Pulmonary artery endothelial cell (primary cell): ENCODE measurements around the gene NAMPT. TPM values are rescaled to one million over a fixed set of nuclear protein-coding genes. Genes with fewer than 3 reads are reported as not detected.
A peak's percentile ranks its signal among the peaks of the same experiment; 100 is the strongest.
"Not testable (repeated sequence)": the region's sequence is repeated elsewhere in the genome, so short reads cannot be mapped to it uniquely, and the experiment has no call there.

Experiments used
- DNase-seq: peaks from one replicate; pipeline ENCODE4 v3.0.0-alpha.2; 2011; ENCODE audit warnings: low read depth, low spot score
- total RNA-seq: library from RNA; depleted of rRNA; stranded (reverse); fragments of >200 nt; gene quantifications from 2 replicates; pipeline ENCODE4 v1.2.3, GENCODE V29; 2014

The NAMPT gene
- total RNA-seq, 1 donor from 2014 or later, result 278 TPM

DNA sequence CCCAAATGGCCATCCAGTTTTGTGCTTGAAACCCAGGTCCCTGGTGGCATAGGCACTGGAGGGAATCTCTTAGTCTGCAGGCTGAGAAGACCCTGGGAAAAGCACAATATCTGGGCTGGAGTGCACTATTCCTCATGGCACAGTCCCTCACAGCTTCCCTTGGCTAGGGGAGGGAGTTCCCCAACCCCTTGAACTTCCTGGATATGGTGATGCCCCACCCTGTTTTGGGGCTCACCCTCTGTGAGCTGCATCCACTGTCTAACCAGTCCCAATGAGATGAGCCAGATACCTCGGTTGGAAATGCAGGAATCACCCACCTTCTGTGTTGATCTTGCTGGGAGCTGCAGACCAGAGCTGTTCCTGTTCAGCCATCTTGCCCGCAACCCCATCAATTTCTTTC, 19.8 kb upstream of the NAMPT start:
- DNase-seq, result no peak

DNA sequence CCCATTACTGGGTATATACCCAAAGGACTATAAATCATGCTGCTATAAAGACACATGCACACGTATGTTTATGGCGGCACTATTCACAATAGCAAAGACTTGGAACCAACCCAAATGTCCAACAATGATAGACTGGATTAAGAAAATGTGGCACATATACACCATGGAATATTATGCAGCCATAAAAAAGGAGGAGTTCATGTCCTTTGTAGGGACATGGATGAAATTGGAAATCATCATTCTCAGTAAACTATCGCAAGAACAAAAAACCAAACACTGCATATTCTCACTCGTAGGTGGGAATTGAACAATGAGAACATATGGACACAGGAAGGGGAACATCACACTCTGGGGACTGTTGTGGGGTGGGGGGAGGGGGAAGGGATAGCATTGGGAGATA, 13.8 kb upstream of the NAMPT start:
- not testable (repeated sequence) for DNase-seq

DNA sequence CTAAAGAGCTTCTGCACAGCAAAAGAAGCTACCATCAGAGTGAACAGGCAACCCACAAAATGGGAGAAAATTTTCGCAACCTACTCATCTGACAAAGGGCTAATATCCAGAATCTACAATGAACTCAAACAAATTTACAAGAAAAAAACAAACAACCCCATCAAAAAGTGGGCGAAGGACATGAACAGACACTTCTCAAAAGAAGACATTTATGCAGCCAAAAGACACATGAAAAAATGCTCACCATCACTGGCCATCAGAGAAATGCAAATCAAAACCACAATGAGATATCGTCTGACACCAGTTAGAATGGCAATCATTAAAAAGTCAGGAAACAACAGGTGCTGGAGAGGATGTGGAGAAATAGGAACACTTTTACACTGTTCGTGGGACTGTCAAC, 13.4 kb upstream of the NAMPT start:
- not testable (repeated sequence) for DNase-seq

DNA sequence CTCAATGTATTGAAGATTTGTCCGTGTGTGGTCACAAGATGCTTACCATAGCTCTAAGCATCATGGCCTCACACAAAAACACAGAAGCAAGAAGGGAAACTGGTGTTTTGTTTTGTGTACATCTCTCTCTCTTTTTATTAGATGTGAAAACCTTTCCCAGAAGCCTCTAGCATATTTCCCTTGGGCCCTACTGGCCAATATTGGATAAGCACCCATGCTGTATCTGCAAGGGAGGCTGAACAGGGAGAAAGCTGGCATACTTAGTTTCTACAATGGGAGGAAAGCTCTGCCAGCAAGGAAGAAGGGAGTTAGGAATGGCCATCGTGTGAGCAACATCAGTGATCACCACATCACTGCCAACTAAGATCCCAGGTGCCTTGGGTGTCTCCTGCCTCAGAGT, 9.6 kb upstream of the NAMPT start:
- no peak for DNase-seq

DNA sequence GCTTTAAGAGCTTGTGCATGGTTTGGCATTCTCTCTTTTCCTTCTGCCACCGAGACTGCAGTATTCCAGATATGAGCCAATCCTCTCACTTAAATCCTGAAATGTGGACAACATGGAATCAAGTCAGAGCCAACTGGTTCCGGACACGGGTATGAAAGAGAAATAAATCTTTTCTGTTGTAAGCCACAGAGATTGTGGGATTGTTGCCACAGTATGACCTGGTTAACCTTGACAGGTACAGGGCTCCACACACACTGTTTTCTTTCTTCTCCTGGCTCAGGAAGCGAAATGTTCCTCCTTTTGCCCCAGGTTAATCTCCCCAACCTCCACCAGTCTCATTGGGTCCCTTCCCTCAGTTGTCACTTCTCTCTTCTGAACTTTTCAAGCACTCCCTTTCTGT, 6.5 kb upstream of the NAMPT start:
- no peak for DNase-seq

DNA sequence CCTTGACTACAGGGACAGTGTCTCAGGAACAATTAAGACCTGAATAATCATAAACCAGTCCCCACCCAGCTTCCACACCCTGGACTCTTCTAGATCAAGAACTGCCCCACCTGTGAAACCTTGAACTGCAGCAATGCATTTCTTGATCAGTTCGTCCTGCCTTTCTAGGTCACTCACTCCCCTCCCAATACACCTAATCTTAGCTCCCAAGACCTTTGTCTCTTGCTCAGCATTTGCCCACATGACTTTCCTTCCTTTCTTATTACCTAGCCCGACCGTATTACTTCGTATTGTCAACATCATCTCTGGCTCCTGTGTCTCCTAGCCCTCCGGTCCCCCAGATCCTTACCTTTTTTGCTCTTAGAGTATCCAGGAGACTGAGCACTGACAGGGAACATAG, 5.5 kb upstream of the NAMPT start:
- no peak for DNase-seq

DNA sequence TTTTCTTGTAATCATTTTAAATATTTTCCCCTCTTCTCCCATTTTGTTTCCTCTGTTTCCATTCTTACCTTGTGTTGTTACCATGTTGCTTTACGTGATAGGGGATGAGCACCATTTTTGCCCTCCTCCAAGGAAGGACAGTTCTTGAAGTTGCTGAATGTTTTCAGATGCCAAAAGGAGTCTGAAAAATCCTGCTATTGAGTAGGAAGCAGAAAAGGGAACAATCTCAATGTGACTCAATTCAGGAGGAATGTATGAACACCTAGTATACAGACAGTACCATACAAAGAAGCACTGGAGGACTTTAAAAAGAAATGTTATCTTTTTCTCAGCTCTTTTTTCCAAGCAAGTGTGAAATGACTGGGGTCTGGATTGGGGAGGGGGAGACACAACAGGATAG, 5.1 kb upstream of the NAMPT start:
- no peak for DNase-seq

DNA sequence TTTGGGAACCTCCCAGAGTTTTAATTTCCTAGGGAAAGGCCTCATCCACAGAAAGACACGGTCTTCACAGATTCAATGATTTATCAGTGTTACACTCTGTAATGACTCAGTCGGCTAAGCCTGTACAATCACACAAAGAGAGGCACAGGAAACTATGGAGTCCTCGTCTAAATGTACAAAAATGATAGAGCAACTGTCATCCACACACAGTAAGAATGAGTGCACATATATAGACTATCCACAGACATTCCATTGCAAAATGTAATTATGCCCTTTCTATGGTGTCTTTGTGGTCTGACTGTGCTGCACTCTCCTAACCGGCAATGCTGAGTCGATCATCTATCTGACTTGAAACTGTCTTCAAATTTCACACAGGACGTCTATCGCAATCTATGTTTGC, 3.5 kb upstream of the NAMPT start:
- no peak for DNase-seq

DNA sequence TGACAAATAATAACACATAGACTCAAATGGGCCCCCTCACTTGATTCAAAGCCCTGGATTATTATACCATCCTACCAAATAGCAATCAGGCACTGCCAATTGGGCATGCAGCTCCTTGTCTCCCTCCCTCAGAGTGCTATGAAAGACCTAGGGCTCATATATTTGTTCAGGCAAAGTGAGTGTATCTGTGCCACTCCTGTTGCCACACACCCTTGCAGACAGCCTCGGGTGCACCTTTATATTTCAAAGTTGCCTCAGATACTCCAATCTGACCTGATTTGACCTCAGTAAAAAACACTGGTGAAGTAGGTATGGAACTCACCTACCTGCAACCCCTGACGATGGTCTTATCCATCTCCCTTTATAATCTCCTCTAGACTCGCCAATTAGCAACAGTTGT, 3.0 kb upstream of the NAMPT start:
- DNase-seq, result no peak

DNA sequence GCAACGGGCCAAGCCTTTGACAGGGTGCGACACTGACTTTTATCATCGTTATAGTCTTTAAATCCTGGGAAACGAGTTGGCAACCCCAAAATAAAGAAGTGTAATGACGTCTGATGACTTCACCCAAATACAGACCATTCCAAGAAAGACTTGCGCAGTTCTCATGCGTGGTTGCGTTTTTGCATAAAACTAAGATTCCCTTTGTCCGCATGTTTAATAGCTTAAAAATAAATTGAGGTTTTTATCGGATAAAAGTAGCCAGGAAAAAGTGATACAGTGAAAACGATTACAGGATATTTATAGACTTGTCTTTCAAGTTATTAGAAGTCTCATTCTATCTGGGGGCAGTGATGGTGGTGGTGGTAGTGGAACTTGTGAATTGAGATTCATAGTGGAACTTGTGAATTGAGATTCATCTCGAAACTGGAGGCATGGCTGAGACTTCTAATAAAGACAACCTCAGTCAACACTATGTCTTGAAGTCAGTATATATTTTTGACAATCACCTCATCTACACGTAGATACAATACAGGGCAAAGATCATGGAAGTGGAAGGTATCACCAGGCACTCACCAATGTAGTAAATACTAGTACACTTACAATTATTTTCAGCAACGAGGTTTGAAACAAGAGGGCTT, 1.2 kb upstream of the NAMPT start:
- DNase-seq, result no peak

DNA sequence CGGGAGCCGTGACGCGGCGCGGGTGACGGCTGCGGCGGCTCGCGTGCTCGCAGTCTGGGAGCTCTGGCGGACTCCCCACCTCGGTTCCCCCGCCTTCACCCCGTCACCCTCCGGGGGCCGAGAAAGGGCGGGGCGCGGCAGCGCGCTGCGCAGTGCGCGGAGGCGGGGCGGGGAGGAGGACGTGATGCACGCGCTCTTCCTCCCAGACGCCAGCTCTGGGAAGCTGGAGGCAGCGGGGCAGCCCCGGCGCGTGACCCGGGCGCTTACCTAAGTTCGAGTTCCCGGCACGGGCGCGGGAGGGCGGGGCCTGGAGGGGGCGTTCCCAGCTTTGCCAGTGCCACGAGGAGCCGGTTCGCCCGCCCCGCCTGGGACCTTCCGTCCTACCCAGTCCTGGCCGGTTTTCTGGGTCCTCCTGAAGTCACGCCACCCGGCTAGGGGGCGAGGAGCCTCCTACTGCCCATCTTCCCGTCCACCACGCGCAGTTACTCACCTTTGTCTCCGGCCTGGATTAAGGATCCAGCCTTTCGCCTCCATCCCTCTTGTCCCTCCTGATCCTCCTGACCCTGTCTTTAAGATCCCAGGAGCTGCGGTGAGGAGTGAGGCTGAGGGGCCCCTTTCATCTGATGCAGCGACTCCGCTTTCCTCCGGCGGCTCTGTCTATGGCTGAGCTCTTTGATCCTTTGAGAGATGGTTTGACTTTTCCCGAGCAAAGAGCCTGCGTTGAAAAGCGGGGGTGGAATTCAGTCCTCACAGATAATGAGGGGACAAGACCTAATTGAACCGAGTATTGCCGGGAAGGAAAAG, 470 bp upstream of the NAMPT start:
- DNase-seq, result peak; percentile 96

DNA sequence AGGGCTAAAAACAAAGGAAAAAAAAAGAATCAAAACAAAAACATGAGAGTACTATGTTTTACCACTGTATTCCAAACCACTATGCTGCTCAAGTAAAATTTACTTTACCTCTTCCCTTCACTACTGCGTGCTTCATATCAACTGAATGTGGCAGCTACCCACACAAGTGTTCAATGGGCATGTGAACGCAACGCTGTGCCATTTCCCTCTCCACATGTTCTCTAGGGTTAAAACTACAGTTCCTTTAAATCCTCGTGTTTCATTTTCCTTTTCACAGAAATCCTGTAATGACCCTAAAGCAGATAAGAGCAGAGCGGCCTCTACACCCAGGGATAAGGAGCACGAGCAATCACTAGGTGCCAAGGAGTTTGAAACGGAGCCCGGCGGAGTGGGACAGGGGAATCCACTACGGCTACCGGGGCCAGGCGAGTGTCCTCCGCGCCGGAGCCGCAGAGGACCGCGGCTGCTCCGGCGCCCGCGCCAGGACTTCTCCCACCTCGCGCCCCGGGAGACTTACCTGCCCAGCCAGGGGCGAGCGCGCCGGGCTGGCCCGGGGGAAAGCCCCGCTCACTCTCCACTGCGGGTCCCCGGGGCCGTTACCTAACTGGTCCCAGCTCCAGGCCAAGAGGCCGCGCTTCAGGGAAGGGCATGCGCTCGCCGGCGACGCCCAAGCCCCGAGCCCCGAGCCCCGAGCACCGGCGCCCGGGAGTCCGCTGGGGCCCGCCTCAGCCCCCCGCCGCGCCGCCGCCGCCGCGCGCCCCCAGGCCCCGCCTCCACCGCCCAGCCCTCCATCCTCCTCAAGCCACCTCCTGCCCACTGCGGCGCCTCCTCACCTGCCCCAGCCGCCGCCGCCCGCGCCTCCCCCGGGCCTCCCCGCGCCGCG, 711 bp downstream of the NAMPT start:
- DNase-seq, result no peak

DNA sequence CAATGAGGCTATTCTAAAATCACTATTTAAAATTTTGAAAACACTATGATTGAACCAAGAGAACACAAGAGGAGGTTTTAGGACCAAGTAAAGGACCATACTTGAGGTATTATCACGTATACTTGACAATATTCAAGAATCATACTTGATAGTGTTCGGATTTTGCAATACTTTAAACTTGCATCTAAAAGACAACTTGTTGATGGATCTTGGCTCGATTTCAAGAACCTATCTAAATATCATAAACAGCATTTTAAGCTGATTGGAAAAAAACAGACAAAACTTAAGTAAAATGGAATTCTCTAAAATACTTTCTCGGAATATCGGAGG, 1.3 kb downstream of the NAMPT start:
- DNase-seq, result no peak

DNA sequence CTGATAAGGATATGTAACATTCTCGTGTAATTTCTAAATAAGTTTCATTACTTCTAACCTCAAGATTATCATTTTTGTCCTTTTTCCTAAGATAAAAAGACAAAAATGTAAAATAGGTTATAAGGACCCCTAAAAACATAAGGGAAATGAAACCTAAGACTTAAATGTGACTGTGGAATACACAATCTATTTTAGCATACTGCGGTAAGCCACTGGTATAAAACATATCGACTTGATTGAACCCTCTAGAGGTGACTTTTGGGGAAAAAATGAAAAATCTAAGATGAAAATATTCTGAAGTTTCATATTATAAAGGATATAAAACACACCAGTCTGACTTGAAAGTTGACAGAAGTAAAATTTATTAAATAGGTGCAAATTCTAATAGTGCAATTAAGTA, 1.9 kb downstream of the NAMPT start:
- no peak for DNase-seq

DNA sequence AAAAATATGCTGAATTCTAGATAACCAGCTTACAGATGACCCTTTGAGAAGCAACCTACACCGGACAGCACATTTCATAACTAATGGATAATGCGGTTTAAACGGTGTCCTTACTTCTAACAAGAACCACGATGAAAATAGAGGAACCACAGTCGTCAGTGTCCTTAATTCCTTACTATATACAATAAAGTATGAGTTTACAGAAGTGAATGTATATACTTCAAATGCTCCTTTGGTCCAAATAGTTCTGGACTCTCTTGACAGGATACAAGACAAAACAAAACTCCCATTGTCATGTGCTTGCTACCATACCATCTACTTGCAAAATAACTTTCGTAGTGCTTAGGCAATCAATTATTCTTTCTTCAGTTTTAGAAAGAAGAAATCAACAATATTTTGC, 2.4 kb downstream of the NAMPT start:
- no peak for DNase-seq

DNA sequence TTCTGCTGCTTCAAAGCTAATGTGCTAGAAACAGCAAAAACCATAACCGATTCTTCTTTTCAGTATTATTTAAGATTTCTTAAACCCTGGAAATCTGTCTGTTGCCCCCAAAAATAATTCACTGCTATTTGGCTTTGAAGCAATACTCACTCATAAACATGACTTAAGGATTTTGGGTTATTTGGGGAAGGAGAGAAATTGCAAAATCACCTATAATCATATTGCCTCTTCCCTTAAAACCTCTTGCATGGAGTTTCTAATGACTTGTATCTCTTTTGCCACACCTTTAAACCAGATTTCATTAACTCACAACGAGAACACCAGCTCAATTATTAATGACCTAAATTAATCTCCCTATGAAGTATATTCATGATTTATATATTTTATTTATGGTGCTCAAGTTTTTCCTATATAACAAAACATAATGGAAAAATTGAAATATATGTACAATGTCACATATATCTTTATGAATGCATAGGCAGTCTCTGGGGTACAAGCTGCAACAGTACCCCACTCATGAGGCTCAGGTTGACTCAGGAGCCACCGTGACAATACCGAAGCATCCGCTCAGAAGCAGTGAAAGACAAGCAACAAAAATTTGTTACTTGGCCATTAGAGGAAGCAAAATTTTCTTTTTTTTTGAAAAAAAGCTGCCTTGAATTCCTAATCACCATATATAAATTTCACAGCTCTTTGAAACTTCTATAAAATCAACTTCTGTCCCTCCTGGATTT, 3.0 kb downstream of the NAMPT start:
- no peak for DNase-seq

DNA sequence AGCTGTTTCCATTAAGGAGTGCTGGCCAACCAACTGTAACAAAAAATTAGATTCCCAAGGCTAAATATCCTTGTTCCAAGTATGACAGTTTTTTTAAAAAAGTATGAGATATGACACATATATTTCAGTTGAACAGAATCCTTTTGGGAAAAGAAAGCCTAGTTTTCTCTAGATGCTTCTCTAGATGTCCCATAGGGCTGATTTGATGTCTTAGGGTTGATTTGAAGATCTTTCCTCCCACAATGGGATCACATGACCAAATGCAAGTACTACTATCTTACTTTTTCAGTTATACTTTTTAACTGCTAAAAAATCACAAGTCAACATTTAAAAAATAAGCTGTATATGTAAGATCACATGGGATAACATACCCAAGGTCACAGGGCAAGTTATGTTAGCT, 3.7 kb downstream of the NAMPT start:
- DNase-seq, result no peak

DNA sequence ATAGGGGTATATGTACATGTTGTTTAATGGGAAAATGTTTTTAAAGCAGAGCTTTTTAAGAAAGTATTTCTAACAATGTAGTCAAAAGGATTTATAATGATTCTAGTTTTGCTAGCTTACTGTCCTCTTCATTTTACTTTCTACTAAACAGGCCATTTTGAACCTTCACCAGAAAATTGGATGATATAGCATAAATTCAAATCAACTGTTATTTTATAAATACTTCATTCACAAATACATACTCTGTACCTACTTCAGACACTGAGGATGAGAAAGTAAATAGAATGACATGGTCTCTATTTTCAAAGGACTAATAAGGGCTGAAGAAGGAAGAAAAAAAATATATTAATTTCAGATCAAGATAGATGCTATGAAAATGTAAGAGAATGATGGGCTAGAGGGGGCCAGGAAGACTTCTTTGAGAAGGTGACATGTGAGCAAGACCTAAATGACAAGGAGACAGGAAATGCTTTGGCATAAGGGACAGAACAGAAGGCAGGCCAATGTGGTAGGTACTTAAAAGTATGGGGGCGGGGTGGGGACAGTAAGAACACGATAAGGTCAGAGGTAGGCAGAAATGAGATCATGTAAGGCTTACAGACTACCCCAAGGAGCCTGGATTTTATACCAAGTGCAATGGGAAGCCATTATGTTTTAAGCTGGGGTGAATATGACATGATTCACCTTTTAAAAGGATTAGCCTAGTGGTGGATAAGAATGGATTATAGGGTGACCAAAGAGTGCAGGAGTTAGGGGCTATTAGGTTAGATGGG, 5.2 kb downstream of the NAMPT start:
- DNase-seq, result no peak

DNA sequence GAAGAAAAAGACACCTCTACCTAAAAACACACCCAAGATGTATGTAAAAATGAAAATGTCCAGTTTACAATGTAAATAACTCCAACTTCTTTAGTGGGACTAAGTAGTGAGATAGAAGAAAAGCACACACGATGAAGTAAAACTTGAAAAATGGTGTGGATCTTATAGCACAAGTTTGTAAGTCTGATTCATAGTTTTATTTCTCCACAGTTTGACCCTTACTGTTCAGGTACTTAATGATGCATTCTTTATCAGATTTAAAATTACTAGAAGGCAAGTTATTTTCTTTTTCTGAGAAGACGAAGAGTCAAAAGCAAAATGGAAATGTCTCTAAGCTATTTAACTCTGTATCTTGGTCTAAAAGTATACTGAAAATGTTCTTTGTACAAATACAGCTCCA, 6.1 kb downstream of the NAMPT start:
- DNase-seq, result no peak

DNA sequence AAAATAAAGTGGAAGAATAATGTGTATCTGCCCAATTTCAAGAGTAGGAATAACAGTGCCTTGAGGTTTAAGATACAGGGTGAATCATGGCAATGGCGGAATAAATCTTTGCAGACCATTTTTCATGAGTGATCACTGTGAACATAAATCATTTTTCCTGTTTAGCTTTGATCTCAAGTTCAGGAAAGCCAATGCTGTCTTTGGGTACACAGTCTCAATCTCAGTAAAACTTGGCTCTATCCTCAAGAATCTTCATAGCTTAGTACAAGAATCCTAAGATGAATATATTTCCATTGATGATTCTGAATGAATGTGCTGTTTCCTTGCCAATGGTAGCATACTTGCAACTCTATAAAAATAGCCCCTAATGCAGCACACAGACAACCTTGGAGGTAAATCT, 6.8 kb downstream of the NAMPT start:
- no peak for DNase-seq

DNA sequence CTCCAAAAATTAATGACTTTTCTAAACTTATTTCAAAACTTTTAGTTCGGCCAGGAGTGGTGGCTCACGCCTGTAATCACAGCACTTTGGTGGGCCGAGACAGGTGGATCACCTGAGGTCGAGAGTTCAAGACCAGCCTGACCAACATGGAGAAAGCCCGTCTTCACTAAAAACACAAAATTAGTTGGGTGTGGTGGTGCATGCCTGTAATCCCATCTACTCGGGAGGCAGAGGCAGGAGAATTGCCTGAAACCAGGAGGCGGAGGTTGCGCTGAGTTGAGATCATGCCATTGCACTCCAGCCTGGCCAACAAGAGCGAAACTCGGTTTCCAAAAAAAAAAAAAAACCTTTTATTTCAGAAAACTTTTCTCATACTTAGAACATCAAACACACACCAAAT, 8.3 kb downstream of the NAMPT start:
- no peak for DNase-seq
